ENCODE results near the gene MYT1.

GRCh38 chr20:64183313-64183712, 19.1 kb downstream of the MYT1 start:
- TF ChIP-seq CTCF (IDR thresholded peaks at IDR 0.05) (no peak), ZFX (IDR thresholded peaks at IDR 0.05; ENCODE audit: borderline replicate concordance) (no peak)

Data from 22Rv1 (cell line).